Uterus (tissue), 4 donors: ENCODE measurements around the gene TTC14. TPM values are rescaled to one million over a fixed set of nuclear protein-coding genes. Genes with fewer than 3 reads are reported as not detected.
A peak's percentile ranks its signal among the peaks of the same experiment; 100 is the strongest.

Experiments used
- DNase-seq, 2 donors: peaks; one replicate each; pipeline ENCODE4 v3.0.0-alpha.2; 2019 to 2020
- H3K27ac ChIP-seq, 2 donors: fragments of 200-600 bp; sonication (generic); 1 replicate in 1 of 2; 2 replicates in 1 of 2; pipeline ENCODE4 v1.5.1; 2016 to 2018
- H3K27me3 ChIP-seq, 2 donors: fragments of 200-600 bp; sonication (generic); one replicate each; pipeline ENCODE4 v1.5.1; 2018 to 2019; ENCODE audit warnings: control low read depth in 1 of 2
- H3K36me3 ChIP-seq, 2 donors: fragments of 200-600 bp; sonication (generic); one replicate each; pipeline ENCODE4 v1.5.1; 2019; ENCODE audit warnings: control low read depth in 1 of 2
- H3K4me1 ChIP-seq, 2 donors: fragments of 200-600 bp; sonication (generic); one replicate each; pipeline ENCODE4 v1.5.1; 2018 to 2019; ENCODE audit warnings: control low read depth in 1 of 2
- H3K4me3 ChIP-seq, 2 donors: fragments of 200-600 bp; sonication (generic); 1 replicate in 1 of 2; 2 replicates in 1 of 2; pipeline ENCODE4 v1.5.1; 2018 to 2019; ENCODE audit warnings: mild to moderate bottlenecking in 1 of 2
- H3K9me3 ChIP-seq, 2 donors: fragments of 200-600 bp; sonication (generic); one replicate each; pipeline ENCODE4 v1.5.1; 2019; ENCODE audit warnings: control low read depth in 1 of 2
- POLR2A ChIP-seq, 2 donors: fragments of 450-650 bp; IDR thresholded peaks; one replicate each; pipeline ENCODE4 v1.6.1; 2016; ENCODE audit warnings: antibody characterized with exemption in 2 of 2, mild to moderate bottlenecking in 1 of 2, moderate library complexity in 1 of 2
- intact Hi-C: fragments of 100-400 bp; cut with DNase I; formaldehyde crosslinking; loops from one replicate; pipeline ENCODE4 v1.15.1; 2023; ENCODE audit warnings: low total_unique reads
- total RNA-seq, 4 donors: library from RNA; depleted of rRNA in 3 of 4; stranded (reverse); fragments of >200 nt in 3 of 4; gene quantifications; one replicate each; pipeline versions ENCODE4 v1.1.0 to v1.2.4, GENCODE V29; 2014 to 2023
- TF ChIP-seq, protein P1 (sequence below), 4 experiments: fragments of 200-600 bp in 2 of 4; fragments of 450-650 bp in 2 of 4; sonication (generic) in 2 of 4; IDR thresholded peaks; one replicate each; pipeline ENCODE4 v1.5.1; 2016 to 2019; ENCODE audit warnings: antibody characterized with exemption in 4 of 4, mild to moderate bottlenecking in 2 of 4, moderate library complexity in 1 of 4
- donor health status: DM: yes; HTN: yes; CAD: no.

TTC14 gene, protein sequence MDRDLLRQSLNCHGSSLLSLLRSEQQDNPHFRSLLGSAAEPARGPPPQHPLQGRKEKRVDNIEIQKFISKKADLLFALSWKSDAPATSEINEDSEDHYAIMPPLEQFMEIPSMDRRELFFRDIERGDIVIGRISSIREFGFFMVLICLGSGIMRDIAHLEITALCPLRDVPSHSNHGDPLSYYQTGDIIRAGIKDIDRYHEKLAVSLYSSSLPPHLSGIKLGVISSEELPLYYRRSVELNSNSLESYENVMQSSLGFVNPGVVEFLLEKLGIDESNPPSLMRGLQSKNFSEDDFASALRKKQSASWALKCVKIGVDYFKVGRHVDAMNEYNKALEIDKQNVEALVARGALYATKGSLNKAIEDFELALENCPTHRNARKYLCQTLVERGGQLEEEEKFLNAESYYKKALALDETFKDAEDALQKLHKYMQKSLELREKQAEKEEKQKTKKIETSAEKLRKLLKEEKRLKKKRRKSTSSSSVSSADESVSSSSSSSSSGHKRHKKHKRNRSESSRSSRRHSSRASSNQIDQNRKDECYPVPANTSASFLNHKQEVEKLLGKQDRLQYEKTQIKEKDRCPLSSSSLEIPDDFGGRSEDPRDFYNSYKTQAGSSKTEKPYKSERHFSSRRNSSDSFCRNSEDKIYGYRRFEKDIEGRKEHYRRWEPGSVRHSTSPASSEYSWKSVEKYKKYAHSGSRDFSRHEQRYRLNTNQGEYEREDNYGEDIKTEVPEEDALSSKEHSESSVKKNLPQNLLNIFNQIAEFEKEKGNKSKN
- 10 to 100 TPM; 29.7 to 90.1 (median 54.0) TPM for total RNA-seq

DNA sequence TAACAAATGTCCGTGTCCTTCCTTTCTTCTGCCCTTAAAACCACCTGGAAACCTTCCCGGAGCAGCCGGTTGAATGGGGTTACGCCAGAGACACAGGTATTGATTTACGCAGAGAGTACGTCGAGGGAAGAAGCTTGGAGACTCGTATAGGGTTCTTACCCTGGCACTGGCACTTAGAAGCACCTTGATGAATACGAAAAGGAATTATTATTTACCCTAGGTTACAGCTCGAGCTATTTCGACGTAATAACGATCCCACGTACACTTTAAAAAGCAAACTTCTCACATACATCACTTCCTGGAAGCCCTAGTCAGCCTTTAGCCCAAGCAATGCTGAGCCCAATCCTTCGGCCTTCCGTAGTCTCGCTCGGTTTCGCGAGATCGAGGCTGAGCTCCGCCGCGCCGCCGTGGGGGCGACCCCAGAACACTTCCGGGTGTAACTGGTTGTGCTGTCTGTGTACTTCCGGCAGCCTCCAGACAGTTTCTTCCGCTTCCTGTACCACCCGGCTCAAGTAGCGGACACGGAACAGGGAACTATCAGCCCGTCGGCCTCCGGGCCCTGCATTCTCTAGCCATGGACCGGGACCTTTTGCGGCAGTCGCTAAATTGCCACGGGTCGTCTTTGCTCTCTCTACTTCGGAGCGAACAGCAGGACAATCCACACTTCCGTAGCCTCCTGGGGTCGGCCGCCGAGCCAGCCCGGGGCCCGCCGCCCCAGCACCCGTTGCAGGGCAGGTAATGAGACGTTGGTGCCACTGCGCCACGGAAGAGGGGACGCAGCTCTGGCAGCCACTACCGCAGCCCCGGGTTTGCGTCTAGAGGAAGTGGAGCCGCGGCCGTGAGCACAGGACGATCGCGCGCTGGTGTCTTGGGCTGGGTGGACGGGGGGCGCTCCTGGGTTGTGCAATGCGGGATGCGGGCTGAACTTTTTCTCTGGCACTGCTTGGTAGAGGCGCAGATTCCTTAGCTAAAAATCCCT, at the start of gene TTC14:
TTC14 (plus strand) TSS at position 476 of the 979 bp plus-strand sequence; CDS start at position 575, 99 bp downstream.
- TF ChIP-seq, protein P1, sequence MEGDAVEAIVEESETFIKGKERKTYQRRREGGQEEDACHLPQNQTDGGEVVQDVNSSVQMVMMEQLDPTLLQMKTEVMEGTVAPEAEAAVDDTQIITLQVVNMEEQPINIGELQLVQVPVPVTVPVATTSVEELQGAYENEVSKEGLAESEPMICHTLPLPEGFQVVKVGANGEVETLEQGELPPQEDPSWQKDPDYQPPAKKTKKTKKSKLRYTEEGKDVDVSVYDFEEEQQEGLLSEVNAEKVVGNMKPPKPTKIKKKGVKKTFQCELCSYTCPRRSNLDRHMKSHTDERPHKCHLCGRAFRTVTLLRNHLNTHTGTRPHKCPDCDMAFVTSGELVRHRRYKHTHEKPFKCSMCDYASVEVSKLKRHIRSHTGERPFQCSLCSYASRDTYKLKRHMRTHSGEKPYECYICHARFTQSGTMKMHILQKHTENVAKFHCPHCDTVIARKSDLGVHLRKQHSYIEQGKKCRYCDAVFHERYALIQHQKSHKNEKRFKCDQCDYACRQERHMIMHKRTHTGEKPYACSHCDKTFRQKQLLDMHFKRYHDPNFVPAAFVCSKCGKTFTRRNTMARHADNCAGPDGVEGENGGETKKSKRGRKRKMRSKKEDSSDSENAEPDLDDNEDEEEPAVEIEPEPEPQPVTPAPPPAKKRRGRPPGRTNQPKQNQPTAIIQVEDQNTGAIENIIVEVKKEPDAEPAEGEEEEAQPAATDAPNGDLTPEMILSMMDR (IDR thresholded peaks at IDR 0.05), result no peak
- peak in 1 of 2 donors; percentile 11 for TF ChIP-seq POLR2A (IDR thresholded peaks at IDR 0.05)

DNA sequence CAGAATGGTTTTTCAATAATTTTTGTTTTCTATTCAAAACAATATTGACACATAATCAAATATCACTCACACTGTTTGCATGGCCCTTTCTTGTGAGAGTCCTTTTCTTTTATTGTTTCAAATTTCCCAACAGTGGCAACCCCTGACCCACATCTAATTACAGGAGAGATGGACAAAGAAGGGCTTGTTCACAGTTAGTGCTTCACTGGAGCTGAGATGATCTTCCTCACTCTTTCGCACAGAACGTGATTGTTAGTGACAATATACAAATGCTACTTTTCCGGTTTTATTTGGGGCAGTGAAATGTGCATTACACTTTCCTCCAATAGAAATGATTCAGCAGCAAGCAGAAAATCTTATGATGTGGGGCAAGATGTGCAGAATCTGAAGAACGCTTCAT, 38.6 kb upstream of the TTC14 start:
- Histone ChIP-seq H3K9me3 (no peaks in the 10 kb centered on the region), H3K36me3 (no peaks in the 10 kb centered on the region), H3K4me3 (no peak overlapping the region), H3K27me3 (no peaks in the 10 kb centered on the region), H3K27ac (no peak overlapping the region), H3K4me1 (no peaks in the 10 kb centered on the region)
- intact Hi-C loops, result no loop called here
- no peak for TF ChIP-seq POLR2A (IDR thresholded peaks at IDR 0.05)
- TF ChIP-seq, protein P1 (IDR thresholded peaks at IDR 0.05), result no peak
- DNase-seq, result no peak

More for the DNA sequence above, at the start of gene TTC14:
- Histone ChIP-seq H3K27ac (peak within 1 kb of the TSS; percentile 28 to 54), H3K4me3 (peak within 1 kb of the TSS; percentile 86 to 97), H3K9me3 (no peaks in the 10 kb centered on the region), H3K36me3 (peaks cover 0 to 2% of the 10 kb centered on the region in 2 donors), H3K4me1 (no peaks in the 10 kb centered on the region), H3K27me3 (no peaks in the 10 kb centered on the region)
- peak; percentile 84 to 88 for DNase-seq
- intact Hi-C loops, result no loop called here

DNA sequence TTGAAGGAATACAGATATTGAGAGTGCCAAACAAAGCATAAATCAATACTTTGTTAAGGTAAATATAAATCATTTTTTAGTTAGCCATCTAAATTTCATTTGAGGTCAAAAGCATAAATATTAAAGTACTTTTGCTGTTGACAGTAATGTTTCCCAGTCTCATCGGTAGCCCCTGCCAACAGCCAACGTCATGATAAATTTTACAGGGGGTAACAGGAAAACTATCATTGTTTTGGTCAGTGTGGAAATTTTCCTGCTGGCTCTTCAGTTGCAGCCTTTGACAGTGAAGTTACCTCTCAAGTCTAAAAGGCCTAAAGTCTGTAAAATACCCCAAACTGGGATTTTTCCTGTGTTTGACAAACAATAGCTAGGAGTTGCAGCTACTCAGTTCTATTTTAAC, 37.3 kb upstream of the TTC14 start:
- Histone ChIP-seq H3K4me3 (no peak overlapping the region), H3K36me3 (no peaks in the 10 kb centered on the region), H3K9me3 (no peaks in the 10 kb centered on the region), H3K27ac (no peak overlapping the region), H3K27me3 (no peaks in the 10 kb centered on the region), H3K4me1 (no peaks in the 10 kb centered on the region)
- DNase-seq, result no peak
- intact Hi-C loops, result no loop called here
- no peak for TF ChIP-seq POLR2A (IDR thresholded peaks at IDR 0.05)
- TF ChIP-seq, protein P1 (IDR thresholded peaks at IDR 0.05), result no peak

DNA sequence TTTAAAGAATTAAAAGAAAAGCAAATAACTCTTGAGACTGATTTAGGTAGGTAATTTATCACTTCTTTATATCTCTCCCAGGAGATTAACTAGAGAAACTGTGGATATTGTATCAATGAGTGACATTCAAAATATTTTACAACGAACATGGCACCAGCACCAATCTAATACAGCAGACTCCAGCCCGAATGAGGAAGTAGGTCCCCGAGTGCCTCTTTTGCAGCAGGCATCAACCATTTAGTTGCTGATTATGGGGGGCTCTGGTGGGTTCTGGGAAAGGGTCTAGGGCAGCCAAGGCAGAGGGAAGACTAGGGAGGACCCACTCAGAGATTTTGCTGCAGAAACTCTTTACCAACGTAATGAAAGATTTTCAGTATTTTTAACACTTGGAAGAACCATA, 31.7 kb upstream of the TTC14 start:
- intact Hi-C loops, result no loop called here
- no peaks in the 10 kb centered on the region for H3K36me3 ChIP-seq
- TF ChIP-seq, protein P1 (IDR thresholded peaks at IDR 0.05), result no peak
- TF ChIP-seq POLR2A (IDR thresholded peaks at IDR 0.05), result no peak
- H3K4me3 ChIP-seq, result no peak overlapping the region
- H3K9me3 ChIP-seq, result no peaks in the 10 kb centered on the region
- H3K27me3 ChIP-seq, result no peaks in the 10 kb centered on the region
- H3K4me1 ChIP-seq, result no peaks in the 10 kb centered on the region
- DNase-seq, result no peak
- no peak overlapping the region for H3K27ac ChIP-seq
